ENCODE results near the gene CABLES1.

Gene CABLES1

DNA sequence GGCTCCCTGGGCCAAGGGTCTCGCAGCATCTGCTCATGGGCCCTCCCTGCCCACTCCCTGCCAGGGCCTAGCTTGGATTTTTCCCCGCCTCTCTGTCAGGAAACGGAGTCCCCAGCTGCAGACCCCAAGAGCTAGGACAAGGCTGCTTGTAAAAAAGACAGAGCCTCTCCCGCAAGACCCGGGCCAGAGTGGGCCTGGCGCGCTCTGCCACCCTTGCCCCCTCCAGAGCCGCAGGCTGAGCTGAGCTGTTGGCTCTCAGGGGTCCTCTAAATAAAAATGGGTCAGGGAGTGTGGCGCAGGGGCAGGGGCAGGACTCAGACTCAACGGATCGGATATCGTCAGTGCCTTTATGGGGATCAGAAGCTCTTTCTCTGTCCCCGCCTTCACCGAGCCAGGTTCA lies 112.6 kb downstream of the CABLES1 start:
- no peak for DNase-seq

DNA sequence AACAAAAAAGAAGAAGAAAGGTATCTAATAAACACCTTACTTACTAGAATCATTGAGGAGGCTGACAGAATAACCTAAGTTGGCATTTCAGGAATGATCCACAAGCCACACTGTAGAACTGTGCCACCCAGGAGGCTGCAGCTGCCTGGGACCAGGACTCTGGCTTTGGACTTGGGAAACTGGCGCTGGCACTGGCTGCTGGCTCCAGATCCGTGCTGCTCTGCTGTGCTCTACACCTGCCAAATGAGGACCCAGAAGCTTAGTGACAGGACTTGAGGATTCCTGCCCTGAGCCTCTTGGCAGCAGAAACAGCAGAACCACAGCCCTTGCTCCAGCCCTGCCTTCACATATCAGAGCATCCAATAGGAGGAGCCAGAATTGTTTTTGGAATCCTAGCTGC lies 113.5 kb downstream of the CABLES1 start:
- no peak for DNase-seq

DNA sequence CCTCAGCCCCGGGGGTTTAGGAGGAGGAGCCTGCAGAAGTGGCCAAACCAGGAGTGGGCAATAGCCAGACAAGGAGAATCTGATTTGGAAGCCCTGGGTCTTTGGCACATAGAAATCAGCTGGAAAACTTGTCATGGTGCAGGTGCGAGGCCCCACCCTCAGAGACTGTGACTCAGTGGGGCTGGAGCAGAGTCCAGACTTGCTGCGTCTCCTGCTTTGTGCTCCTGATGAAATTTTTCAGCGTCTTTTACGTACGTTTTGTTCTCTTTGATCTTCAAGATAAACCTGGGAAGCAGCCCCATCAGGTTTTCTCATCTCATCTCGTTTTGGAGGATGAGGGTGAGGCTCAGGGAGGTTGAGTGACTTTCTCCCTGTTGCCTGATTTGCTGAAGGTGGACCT lies 114.1 kb downstream of the CABLES1 start:
- DNase-seq, result no peak

DNA sequence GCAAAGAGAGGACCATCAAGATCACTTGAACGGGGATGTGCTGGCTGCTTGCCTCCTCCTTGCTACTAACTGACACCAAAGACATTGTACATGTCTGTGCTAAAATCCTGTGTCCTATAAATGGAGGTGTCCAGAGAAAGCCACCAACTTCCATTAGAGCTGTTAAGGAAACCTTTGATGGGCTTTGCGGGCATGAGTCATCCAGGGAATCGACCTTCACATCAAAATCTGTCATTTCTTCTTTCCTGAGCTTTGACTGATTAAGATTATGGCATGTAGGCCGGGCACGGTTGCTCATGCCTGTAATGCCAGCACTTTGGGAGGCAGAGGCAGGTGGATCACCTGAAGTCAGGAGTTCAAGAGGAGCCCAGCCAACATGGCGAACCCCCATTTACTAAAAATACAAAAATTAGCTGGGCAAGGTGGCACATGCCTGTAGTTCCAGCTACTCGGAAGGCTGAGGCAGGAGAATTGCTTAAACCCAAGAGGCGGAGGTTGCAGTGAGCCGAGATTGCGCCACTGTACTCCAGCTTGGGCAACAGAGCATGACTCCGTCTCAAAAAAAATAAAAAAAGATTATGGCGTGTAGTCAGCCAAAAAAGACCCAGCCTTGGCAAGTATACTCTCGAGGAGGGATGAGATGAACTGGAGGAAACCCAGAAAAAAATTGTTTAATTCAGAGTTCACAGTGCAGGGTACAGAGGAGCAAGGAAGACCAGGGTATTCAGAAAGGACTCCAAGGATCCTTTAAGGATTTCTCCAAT lies 115.8 kb downstream of the CABLES1 start:
- peak; percentile 78 for DNase-seq

DNA sequence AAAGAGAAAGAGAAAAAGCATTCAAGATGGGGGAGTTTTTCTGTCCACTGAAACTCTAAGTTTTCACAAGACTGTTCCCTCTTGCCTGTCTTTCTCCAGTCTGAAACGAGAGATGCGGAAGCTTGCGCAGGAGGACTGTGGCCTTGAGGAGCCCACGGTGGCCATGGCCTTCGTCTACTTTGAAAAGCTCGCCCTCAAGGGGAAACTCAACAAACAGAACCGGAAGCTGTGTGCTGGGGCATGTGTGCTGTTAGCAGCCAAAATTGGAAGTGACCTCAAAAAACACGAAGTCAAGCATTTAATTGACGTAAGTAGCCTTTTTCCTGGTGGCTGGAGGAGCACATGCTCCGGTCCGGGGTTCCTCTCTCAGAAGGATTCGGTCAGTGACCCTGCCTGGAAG lies 118.3 kb downstream of the CABLES1 start:
- no peak for DNase-seq

DNA sequence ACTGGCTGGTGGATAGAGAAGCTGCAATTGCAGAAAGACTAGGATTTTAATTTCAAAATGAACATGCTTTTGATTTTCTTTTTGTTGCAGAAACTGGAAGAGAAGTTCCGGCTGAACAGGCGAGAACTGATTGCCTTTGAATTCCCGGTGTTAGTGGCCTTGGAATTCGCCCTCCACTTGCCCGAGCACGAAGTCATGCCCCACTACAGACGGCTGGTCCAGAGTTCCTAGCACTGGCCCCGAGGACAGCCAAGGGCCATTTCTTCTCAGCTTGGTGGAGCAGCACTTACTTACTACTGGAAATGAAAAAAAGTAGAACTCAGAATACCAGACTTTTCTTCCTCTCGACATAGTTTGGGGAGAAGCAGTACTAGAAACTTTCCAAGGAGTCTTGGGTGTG lies 121.9 kb downstream of the CABLES1 start:
- no peak for DNase-seq

DNA sequence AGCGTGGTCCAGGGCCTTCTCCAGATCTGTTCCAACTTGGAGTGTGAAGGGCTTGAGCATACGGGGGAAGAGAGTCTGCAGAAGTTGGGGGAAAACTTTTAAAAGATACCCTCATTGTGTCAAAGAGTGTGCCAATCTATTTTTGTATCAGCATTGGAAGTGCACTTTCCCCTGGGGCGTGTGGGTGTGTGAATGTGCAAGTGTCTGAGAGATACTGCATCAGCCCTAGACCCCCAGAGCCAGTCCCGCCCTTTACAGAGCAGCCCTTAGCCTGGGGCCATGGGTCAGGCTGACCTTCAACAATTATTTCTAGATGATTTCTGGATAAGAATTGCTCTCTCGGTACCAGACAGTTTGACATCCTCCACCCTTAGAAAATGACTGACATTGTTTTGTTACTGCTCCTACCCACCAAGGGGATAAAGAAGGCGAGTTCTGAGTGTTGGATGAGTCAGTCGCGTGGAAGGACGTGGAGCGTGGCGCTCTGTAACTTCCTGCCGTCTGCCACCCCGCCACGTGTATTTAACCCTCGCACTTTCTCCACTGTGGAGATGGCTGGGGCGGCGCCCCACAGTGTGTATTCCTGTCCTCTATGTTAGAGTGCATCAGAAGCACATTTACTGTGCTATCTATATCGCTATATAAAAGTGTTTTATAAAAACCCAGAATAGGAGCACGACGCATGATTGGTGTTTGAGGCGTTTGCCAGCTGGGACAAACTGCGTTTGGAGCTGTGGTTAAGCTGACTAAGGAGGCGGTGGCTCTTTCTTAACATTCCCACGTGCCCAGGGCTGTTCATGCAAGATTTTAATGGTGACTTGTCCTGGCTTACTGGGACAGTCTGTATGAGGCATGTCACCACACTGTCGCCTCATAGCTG lies 122.6 kb downstream of the CABLES1 start:
- peak; percentile 93 for DNase-seq

DNA sequence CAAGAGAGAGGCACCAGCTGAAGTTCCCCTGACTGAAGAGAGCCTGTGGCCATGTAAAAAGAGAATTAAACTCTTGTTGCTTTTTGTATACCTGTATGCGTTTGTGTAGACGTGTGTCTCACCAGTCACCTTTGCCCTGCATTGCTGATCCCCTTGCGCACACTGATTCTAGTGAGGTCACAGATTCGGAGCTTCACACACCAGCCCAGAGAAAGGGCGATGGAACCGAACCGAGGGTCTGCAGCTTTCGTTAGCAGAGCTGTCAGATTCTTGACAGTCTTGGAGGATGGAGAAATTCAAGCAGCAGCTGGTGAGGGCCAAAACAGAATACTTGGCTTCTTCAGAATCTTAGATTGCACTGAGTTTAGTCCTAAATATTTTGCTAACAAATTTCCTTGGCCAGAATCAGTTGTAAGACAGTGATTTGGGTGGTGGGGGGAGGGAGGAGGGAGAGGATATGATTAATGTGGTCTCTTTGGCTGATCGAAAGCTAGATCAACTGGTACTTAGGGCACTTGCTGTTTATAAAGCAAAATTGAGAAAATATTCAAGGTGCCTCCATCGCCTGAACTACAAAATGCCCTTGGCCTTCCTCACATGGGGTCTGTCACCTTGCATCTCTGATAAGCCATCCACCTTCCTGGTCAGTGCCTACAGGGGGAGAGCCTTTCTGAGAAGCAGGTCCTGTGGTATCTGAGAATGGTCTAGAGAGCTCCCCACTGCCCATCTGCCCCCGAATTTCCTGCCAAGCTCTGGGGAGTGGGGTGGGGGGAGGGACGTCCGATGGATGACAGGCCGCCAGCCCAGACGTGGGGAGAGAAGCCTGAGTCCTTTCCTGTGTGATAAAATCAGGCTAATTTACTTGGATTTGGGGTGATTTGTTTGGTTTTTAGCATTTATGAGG lies 123.5 kb downstream of the CABLES1 start:
- DNase-seq, result no peak

DNA sequence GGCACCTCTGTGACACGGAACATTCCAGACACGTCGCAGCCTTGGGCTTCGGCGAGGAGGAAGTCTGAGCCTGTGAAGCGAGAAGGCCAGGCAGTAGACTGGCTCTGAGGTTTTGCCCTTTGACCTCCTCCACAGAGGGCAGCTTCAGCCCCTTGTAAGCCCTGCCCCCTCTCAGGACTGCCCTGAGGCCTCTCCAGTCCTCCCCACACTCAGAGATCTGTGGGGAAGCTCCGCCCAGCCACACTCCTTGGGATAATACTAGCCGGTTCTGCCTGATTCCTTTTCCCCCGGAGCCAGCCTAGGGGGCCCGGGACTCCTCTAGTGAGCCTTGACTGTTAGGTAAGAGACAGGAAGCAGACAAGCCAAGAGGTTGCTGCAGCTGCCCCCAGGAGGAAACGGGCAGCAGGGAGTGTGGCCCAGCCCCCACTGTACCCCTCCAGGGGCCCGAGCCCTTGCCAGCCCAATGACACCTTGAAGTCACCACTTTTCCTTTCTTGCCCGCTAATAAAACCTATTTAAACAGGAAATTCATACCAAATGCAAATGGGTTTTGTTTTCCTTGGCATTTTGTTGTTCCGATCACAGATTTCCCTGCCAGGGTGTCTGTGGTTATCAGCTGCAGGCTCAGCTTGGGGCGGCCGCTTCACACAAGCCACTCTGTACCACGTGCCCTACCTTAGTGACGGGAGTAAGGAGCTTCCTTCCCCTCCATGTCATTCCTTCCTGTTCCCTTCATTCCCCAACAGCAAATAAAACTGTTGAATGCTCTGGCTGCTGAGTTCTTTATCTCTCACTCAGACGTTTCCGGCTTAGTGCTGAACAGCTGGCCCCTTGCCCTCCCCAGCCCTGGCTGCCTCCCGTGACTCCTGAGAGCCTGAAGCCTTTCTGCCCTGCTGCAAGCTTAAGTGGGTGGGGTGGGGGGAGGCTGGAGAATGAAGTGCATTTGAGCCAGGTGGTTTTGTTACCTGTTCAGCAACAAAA lies 124.7 kb downstream of the CABLES1 start:
- peak; percentile 28 for DNase-seq

DNA sequence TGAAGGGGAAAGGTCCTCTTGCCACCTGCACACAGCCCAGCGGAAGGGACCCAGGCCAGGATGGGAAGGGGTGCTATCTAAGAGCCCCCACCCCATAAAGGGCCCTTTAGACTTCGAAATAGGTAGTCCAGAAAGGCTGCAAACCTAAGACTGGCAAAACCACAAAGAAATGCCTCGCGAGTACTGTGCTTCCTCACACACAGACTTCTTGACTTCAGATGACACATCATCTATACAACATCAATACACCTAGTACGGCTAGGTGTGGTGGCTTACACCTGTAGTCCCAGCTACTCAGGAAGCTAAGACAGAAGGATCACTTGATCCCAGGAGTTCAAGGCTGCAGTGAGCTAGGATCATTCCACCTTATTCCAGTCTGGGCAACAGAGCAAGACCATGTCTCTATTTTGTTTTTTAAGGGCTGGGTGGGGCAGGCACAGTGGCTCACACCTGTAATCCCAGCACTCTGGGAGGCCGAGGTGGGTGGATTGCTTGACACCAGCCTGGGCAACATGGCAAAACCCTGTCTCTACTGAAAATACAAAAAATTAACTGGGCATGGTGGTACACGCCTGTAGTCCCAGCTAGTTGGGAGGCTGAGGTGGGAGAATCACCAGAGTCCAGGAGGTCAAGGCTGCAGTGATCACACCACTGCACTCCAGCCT lies 125.8 kb downstream of the CABLES1 start:
- DNase-seq, result no peak

DNA sequence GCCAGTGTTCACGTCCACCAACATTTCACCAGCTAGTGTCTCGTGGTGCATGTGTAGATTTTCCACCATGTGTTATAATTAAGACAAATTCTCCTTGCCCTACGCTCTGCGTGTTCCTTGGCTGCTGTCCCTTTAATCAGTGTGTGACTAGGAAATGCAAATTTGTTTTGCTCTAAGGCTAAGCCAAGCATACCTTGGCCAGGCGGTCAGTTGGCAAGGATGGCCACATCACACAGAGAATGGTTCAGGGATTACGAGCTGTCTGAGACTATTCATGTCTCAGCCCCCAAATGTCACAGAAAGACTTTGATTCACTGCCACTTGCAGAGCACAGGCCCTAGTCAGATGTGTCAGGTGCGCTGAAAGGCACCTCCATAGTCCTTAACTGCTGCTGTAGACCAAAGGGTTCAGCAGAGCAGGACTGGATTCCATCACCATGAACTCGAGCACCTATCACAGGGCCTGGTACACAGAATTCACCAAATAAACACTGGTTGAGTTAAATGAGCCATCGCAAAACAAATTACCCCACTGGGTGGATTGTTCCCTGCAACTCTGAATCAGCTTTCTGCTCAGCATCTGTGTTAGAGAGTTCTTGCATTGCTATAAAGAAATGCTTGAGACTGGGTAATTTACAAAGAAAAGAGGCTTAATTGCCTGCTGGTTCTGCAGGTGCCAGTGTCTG lies 128.4 kb downstream of the CABLES1 start:
- DNase-seq, result no peak

DNA sequence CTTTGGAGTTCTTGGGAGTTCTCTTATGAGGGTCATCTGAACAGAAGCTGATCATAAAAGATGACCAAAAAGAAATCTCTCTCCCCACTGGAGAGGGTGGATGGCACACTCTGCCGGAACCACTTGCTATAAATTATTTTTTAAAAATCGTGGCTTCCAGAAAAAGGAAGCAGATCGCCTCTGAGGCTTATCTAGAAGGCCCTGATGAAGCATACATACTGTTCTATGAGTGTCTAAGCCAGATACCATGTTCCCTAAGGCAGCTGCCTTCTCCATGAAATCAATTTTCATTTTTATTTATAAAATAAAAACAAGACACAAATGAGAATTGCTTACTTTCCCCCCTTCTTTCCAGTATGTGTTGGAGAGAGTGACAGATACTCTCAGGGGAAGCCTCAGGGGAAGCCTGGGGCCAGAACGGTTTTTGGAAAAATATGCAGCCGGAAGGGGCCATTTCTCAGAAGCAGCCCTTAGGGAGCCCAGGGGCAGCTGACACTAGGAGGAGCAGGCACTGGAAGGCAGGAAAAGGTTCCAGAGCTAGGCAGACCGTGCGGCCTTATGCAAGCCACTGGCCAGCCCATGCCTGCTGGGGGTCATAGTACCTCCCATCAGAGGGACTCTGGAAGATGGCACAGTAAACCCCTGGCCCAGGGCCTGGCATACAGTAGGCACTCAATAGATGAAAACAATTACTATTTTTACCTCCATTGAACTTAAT lies 130.6 kb downstream of the CABLES1 start:
- DNase-seq, result no peak

DNA sequence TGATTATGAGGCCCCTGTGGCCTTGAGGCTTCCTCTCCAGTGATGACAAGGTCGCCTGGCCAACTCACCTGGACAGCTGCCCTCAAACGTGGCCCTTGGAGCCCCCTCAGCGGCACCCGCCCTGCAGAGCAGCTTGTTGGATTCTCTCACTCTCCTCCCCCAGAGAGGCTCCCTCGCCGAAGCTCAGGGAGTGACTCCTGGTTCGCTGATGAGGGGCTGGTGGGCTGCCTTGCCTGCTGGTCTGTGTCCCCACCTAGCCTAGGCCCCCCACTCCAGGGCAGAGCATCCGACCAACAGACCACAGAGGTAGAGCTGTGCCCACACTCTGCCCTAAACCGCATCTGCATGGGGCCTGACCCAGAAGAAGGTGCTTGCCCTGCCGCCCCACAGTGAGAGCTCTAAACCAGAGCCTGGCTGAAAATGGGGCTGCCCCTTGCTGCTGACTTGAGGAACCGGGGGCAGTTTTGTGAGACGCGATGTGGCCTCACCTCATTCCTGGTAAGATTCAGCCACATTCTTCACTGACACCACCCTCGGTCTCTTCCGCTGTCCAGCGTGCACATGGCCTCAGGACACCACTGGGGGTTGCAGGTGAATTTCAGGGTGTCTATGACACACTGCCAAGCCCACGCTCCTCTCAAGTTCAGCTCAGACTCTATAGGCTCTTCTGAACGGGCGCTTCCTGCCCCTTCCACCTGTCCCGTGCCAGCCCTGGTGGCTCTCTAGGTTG lies 131.6 kb downstream of the CABLES1 start:
- DNase-seq, result no peak

DNA sequence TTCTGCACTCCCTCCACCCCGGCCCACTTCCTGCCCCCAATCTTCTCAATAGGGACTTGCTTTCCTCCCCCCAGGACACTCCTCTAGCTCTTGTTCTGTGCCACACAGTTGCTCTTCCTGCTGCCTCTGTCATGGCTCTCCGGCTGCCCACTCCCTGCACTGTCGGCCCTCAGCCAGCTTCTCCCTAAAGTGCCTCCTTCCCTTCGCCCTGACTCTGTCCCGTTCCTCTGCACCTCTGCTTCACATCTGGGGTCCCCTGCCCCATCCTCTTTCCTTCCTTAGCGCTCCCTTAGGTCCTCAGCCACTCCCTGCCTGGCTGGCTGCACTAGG lies 132.1 kb downstream of the CABLES1 start:
- no peak for DNase-seq

DNA sequence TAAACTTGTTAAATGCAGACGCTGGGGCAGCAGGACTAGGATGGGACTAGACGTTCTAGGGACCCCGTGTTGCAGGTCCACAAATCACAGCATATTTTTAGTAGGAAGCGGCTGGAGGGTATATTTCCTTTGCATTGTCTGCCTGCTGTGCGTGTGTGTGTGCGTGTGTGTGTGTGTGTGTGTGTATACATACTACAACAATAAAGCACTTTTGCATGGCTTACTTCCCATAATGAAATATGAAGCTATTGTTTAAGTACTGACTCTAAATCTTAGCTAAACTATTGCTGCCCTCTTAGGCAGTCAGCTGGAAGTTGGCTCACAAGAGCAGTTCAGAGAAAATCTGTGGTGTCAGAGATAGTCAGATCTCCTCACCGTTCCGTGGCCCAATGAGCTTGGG lies 133.4 kb downstream of the CABLES1 start:
- DNase-seq, result no peak

DNA sequence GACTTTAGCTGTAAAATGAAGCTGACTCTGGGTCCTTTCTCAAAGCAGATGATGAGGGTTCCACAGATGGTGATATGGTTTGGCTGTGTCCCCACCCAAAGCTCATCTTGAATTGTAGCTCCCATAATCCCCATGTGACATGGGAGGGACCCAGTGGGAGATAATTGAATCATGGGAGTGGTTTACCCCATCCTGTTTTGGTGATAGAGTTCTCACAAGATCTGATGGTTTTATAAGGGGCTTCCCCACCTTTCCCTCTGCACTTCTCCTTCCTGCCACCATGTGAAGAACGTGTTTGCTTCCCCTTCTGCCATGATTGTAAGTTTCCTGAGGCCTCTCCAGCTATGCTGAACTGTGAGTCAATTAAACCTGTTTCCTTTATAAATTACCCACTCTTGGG lies 133.8 kb downstream of the CABLES1 start:
- peak; percentile 34 for DNase-seq

DNA sequence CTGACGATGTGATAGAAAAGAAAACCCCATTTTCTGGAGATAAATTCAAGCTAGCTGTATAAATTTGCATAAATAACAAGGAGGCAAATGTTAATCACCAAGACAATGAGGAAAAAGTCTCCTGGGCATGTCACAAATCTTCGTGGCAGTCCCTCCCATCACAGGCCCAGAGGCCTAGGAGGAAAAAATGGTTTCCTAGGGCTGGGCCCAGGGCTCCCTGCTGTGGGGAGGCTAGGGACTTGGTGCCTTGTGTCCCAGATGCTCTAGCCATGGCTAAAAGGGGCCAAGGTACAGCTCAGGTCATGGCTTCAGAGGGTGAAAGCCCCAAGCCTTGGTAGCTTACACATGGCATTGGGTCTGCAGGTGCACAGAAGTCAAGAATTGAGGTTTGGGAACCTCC lies 134.6 kb downstream of the CABLES1 start:
- DNase-seq, result no peak

DNA sequence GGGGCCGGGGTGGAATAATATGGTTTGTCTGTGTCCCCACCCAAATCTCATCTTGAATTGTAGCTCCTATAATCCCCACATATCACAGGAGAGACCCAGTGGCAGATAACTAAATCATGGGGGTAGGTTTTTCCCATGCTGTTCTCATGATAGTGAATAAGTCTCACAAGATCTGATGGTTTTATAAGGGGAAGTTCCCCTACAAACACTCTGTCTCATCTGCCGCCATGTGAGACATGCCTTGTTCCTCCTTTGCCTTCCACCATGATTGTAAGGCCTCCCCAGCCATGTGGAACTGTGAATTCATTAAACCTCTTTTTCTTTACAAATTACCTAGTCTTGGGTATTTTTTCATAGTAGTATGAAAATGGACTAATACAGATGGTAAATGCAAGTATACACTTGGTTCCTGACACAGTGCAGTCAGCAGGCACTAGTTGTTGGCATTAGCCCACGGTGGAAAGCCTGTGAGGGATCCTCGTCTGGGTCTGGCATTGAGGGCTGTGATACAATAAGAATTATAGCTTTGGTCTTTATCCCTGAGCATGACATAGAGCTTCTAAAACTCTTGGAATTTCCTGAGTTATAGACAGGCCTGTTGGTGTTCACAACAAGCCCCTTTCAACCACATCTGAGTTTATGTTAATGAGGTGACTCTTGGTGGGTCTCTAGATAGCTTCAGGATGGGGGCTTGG lies 135.8 kb downstream of the CABLES1 start:
- DNase-seq, result peak; percentile 80

All from inflammatory macrophage treated with lipopolysaccharide for 4 hours (primary cell).